ENCODE measurements around the gene PNKP.

PNKP gene

DNA sequence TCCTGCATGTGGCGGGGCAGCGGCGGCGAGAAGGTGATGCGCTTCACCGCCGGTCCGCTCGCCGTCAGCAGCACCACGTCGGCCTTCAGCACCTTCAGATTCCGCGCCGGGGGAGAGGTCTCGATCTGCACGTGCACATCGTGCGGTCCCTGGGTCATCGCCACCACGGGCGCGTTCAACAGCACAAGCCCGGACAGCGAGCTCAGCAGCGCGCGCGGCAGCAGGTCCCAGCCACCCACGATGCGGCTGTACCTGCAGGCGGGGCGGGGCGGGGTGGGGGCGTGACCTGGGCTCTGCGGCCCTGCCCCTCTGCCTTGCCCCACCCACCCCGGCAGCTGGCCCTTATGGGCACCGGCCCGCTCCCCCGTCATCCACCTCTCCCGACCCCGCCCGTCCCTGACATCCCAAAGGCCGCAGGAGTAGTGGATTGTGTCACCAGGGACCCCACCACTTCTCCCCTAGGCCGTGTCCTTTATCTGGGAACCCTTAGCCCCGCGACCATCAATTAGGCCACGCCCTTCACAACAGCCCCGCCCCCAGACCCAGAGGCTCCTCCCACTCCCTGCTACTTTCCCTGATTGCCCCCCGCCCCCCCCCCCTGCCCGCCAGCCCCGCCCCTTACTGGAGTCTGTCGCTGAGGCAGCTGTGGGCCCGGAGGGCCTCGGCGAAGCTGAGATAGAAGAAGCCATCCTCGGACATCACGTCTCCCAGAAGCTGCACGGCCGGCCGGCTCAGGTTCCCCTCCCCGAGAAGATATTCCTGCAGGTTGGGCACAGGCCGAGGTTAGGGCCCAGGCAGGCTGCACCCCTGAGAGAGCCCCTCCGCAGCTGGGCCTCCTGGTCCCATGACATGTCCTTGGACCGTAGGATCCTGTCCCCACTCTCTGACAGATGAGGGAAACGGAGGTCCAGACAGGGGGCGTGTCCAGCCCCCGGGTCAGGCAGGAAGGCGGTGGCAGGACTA, 23.3 kb upstream of the PNKP start:
- peak; percentile 48 for DNase-seq (ENCODE audit: low spot score)

GRCh38 chr19:49889687-49890348, 22.4 kb upstream of the PNKP start:
- peak; percentile 83 for DNase-seq (ENCODE audit: low spot score)

DNA sequence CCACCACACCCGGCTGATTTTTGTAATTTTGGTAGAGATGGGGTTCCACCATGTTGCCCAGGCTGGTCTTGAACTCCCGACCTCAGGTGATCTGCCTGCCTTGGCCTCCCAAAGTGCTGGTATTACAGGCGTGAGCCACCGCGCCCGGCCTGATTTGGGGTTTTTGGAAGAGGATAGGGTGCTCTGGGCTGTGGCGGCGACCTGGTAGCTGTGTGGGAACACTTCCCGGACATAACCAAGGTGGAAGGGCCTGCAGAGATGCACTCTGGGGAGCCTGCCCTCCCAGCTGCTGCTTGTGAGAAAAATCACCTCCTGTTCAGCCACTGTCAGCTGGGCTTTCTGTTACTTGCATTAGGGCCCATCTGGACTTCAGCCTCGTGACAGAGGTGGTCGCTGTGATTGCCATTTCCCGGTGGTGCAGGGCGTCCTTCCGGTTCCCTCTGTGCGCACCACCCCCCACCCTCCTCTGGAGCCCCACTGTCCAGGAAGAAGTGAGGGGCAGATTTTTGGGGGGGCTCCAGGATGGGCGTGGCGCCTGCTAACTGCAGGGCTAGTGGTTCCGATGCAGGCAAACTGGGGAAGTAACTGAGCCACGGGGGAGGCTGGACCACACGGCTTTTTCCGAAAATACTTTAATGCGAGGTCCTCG, 21.8 kb upstream of the PNKP start:
- no peak for DNase-seq (ENCODE audit: low spot score)

- no peak for DNase-seq (ENCODE audit: low spot score)
Observed at GRCh38 chr19:49888510-49888824, 21.1 kb upstream of the PNKP start.

DNA sequence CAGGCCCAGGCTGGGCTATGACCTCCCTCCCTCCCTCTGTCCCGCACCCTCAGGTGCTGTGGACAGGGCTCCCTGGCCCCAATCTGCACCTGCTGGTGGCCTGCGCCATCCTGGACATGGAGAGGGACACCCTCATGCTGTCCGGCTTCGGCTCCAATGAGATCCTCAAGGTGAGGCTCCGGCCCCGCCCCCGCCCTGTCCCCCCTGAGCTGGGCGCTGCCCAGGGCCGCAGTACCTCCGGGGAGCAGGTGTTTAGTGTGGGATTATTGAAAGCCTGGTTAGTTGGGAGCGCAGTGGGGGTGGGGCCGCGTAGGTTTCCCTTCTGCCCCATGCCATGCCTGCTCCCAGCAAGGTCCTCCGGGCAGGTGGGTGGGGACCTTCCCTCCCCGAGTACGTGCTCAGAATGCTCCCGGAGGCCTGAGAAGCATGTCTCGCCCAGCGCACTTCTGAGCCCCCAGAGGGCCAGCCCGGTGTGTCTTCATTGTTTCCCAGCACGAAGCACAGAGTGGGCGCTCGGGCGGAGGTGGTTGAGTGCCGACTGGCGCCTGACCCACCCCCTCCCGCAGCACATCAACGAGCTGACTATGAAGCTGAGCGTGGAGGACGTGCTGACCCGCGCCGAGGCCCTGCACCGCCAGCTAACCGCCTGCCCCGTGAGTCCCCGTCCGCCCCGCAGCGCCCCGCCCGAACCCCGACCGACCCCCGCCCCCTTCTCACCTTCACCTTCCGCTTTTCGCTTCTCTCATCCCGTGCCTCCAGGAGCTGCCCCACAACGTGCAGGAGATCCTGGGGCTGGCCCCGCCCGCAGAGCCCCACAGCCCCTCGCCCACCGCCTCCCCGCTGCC, 20.5 kb upstream of the PNKP start:
- DNase-seq (ENCODE audit: low spot score), result no peak

DNA sequence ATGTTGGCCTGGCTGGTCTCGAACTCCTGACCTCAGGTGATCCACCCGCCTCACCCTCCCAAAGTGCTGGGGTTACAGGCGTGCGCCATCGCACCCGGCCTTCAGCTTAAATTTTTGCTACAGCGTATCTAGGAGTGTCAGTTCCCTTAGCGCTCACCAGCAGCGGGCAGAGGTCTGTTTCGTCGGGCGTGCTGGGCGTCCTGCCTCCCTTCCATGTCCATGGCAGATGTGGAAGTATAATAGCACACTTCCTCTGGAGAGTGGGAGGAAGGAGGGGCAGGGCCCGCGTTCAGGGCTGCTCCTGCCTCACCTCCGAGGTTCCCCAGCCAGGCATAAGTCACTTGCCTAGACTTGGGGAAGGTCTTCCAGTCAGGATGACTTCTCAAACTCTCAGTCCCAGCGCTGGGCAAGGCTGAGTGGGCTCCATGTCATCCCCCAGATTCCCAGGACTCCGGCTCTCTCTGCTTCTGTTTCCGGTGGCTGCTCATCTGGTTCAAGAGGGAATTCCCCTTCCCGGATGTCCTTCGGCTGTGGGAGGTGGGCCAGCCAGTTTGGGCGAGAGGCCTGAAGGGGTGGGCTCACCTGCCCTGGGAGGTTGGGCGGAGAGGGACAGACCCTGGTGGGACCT, 19.8 kb upstream of the PNKP start:
- DNase-seq (ENCODE audit: low spot score), result no peak

DNA sequence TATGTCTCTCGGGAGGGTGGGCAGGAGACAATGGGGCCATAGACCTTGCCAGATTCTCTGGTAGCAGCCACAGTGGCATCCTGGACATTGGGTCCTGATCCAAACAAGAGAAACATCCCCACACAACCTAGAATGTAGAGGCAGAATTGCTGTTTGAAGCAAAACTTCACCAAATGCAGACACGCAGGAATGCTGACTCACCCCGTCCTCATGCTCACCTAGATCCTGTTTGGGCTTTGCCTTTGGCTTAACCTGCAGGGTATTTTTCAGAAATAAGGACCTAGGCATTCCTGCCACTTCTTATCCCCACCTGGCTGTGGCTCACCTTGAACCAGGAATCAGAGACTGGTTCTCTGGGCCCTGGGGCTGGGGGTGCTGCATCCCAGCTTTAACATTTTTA, 17.4 kb upstream of the PNKP start:
- no peak for DNase-seq (ENCODE audit: low spot score)

- DNase-seq (ENCODE audit: low spot score), result no peak
Observed at GRCh38 chr19:49884109-49884508, 16.7 kb upstream of the PNKP start.

DNA sequence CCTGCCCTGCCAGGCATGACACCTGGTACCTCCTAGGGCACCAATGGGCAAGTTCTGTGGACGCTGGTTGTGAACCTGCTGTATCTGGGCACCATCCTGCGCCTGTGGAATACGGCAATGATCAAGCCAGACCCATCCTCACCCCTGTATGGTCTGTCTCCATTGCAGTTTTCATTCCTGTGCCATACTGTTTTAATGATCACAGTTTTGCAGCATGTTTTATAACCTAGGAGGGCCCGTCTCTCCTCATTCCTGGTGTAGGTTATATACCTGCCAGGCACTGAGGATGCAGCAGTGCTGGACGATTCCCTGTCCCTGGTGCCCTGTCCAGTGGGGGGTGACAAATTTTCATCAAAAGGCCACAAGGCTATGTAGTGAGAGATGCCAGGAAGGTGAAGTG, 15.7 kb upstream of the PNKP start:
- DNase-seq (ENCODE audit: low spot score), result no peak

GRCh38 chr19:49882643-49883042, 15.3 kb upstream of the PNKP start:
- no peak for DNase-seq (ENCODE audit: low spot score)

DNA sequence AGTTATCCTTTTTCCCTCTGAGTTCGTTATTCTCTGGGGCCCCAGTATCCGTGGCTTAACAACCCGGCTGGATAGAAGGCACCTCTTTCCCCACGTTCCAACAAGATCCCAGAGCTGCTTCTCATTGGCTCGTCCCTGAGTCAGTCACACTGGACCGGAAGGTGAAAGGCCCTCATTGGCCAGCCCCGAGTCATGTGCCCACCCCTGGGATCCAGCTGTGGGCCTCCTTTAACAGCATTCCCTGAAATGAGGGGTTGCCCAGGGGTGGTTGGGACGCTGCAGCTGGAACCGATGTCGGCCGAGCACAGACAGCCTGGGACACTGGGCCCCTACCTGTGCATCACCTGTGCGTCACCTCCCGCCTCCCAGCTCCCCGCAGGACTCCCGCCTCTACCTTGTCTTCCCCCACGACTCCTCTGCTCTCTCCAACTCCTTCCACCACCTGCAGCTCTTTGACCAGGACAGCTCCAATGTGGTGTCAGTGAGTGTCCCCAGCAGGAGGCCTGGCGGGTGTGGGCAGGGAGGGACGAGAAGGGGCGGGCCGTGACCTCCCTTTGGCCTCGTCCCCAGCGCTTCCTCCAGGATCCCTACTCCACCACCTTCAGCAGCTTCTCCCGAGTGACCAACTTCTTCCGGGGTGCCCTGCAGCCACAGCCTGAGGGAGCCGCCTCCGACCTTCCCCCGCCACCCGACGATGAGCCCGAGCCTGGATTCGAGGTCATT, 14.5 kb upstream of the PNKP start:
- no peak for DNase-seq (ENCODE audit: low spot score)

DNA sequence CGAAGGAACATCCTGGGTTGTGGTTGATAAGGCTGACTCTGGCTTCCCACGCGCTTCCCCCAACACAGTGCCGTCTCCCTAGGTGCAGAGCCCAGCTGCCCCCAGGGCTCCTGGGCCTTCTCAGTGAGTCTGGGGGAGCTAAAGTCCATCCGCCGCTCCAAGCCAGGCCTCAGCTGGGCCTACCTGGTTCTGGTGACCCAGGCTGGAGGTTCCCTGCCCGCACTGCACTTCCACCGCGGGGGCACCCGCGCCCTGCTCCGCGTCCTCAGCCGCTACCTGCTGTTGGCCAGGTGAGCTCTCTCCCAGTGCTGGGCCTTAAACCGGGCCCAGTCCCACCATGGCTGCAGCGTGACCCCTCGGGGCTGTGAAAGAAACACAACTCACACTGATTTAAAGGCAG, 13.8 kb upstream of the PNKP start:
- no peak for DNase-seq (ENCODE audit: low spot score)

DNA sequence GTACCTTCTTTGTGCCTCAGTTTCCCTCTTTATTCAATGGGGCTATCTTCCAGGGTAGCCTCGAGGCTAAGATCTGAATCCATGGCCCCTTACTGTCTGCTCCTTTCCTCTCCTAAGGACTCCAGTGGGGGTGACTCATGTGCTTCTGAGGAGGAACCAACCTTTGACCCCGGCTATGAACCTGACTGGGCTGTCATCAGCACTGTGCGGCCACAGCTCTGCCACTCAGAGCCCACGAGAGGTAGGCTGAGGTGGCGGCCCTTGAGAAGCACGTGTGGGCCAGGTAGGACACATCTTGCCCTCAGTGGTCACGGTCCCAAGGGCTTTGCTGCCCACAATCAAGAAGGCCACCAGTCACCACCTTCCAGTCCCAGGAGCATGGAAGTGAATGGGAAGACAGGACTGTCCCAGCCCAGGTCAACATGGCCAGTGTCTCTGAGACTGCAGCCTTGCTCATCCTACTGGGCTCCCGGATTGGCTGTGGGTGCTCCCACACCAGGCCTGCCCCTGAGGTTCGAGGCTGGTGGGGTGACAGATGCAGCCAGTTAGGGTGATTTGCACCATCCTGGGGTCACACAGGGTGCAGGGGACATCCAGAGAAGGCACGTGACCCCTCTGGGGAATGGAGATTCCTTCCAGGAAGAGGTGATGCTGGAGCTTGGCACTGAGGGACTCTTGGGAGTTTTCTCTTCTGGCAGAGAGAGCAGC, 12.9 kb upstream of the PNKP start:
- DNase-seq (ENCODE audit: low spot score), result no peak

GRCh38 chr19:49879243-49879963, 12.0 kb upstream of the PNKP start:
- peak; percentile 10 for DNase-seq (ENCODE audit: low spot score)

GRCh38 chr19:49878744-49879070, 11.3 kb upstream of the PNKP start:
- no peak for DNase-seq (ENCODE audit: low spot score)

DNA sequence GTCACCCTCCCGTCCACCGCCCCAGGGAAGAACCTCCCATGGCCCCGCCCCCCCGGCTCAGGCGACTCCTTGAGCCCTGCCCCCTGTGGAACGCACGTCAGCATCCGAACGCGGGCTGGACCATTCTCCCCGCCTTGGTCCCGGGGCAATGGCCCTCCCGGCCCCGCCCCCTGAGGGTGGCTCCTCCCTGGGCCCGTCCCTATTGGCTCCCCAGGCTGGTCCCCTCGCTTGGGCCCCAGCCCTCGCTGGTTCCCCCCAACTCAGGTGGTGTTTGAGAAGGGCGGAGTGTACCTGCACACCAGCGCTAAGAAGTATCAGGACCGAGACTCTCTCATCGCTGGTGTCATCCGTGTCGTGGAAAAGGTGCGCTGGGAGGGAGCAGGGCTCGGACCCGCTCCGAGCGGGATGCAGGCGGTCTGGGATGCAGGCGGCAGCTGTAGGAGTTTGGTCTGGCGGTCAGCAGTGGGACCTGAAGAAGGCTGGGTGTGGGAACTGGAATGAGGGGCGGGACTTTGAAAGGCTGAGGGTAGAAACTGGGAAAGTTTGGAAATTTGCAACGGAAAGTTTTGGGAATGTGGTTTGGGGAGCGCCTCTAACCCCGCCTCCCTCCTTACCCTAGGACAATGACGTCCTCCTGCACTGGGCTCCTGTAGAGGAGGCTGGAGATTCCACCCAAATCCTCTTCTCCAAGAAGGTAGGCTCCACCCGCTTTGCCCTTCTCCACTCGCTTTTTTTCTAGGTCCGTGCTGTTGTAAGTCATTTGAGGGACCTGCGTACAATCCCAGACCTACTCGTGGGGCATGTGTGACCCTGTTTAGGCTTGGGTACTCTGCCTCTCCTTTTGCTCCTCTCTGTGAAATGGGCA, 10.7 kb upstream of the PNKP start:
- peak; percentile 99 for DNase-seq (ENCODE audit: low spot score)

DNA sequence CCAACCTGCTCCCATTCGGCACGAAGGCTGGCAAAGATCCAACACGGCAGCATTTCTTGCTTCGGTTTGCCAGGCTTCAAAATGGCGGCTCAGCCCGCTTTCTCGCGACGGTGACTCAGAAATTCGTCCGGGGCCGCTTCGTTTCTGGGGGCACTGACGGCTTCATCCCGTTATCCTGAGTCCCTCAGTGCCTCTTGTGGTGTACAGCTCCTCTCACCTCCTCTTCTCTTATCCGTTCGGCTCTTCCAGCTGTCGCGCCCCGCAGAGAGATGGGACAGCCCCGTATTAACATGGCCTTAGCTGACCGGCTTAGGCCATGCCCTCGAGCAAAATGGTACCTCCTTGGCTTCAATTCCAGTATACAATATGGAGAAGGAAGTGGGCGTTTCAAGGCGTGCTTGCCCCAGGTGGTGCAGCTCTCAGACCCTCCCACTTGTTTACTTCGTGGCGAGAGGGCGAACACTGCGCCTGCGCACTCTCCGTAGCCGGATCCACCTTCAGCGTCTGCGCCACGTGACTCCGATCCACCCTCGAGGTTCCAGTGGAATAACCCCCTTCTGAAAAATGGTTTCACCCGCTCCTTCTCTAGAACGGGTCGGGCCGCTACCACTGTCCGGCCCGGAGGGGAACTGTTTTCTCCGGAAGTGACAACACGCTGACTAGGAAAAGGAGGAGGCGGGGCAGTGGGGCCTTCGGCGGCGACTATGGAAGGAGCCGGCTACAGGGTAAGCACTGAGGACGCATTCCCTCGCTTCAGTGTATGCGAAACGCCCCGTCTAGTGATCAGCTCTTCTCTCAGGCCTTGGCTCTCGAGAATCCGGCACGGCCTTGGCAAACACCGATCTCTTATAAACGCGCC, 9.9 kb upstream of the PNKP start, which contains the start of the genes AKT1S1 and TBC1D17:
TSS of gene AKT1S1 (minus strand) at position 336 of the 859 bp plus-strand sequence. CDS start 4,060 bp downstream, outside the sequence.
TSS of gene TBC1D17 (plus strand) at position 683 of the 859 bp plus-strand sequence. CDS start at position 705, 22 bp downstream.
- DNase-seq (ENCODE audit: low spot score), result peak; percentile 100

Data from hematopoietic multipotent progenitor cell treated with erythropoietin and hydrocortisone succinate and interleukin-3 and kit ligand, for 17 days (in vitro differentiated cells).